Endothelial cell of umbilical vein (primary cell): ENCODE data around the gene MOB3C. TPM values are rescaled to one million over a fixed set of nuclear protein-coding genes. Genes with fewer than 3 reads are reported as not detected.
A peak's percentile ranks its signal among the peaks of the same experiment; 100 is the strongest.

Experiments
- BruUV-seq: library from RNA; stranded (reverse); fragments of 400-500 nt; replicated peaks from 2 replicates; lab custom pipeline; 2021; lab: Mats Ljungman, UMichigan
- CTCF ChIA-PET: fragments of 300-600, 350-600 bp; sonication (Branson Sonifier 250); formaldehyde crosslinking; loops from one replicate; lab custom pipeline; 2021; ENCODE audit warnings: antibody characterized with exemption, inconsistent platforms; lab: Charles Lee
- POLR2A ChIA-PET: fragments of 300-600, 350-600 bp; sonication (Branson Sonifier 250); formaldehyde crosslinking; loops from one replicate; lab custom pipeline; 2021; ENCODE audit warnings: antibody characterized with exemption, inconsistent platforms; lab: Charles Lee
- DNase-seq: peaks from one replicate; pipeline ENCODE4 v3.0.0-alpha.2; 2011; ENCODE audit warnings: low read depth, low spot score
- FAIRE-seq: peaks from 2 replicates; lab custom pipeline; 2011; peaks lifted over from hg19 to GRCh38; lab: Jason Lieb, UNC
- H2AFZ ChIP-seq: 2 replicates; pipeline ENCODE4 v1.6.0; 2012; ENCODE audit warnings: low read depth, low read length, control low read depth, inconsistent platforms
- H3K27ac ChIP-seq: 2 replicates; pipeline ENCODE4 v1.5.1; 2011; ENCODE audit warnings: low read depth, mild to moderate bottlenecking, control low read depth, low read length, moderate library complexity; ENCODE audit not compliant: insufficient read depth
- H3K27me3 ChIP-seq, 2 experiments: 2 replicates each; pipeline versions ENCODE4 v1.6.0 to v1.6.1; 2011; ENCODE audit warnings: low read length in 2 of 2, mixed read lengths in 1 of 2; ENCODE audit not compliant: control insufficient read depth in 2 of 2, insufficient read depth in 2 of 2
- H3K36me3 ChIP-seq, 2 experiments: 2 replicates in 1 of 2; 3 replicates in 1 of 2; pipeline ENCODE4 v1.5.1; 2011; ENCODE audit warnings: low read length in 2 of 2, mild to moderate bottlenecking in 1 of 2, moderate library complexity in 1 of 2; ENCODE audit not compliant: control insufficient read depth in 2 of 2, insufficient read depth in 2 of 2; ENCODE audit errors: extremely low read depth in 1 of 2
- H3K4me1 ChIP-seq: 3 replicates; pipeline ENCODE4 v1.5.1; 2011; ENCODE audit warnings: mild to moderate bottlenecking, low read length; ENCODE audit not compliant: control insufficient read depth, insufficient read depth; ENCODE audit errors: extremely low read depth
- H3K4me2 ChIP-seq: 2 replicates; pipeline ENCODE4 v1.6.1; 2011; ENCODE audit warnings: low read length, control low read depth, mixed read lengths; ENCODE audit not compliant: insufficient read depth
- H3K4me3 ChIP-seq, 3 experiments: fragments of 200-600 bp in 1 of 3; sonication (generic), shearing (Covaris generic) in 1 of 3; replicated peaks in 1 of 3; 2 replicates each; pipeline ENCODE4 v1.5.1; 2011 to 2016; ENCODE audit warnings: control low read depth in 3 of 3, low read length in 3 of 3, mild to moderate bottlenecking in 2 of 3, inconsistent platforms in 1 of 3, low read depth in 1 of 3, moderate library complexity in 1 of 3; ENCODE audit not compliant: insufficient read depth in 1 of 3
- H3K79me2 ChIP-seq: 2 replicates; pipeline ENCODE4 v1.6.0; 2012; ENCODE audit warnings: low read length, inconsistent platforms; ENCODE audit not compliant: control insufficient read depth, insufficient read depth
- H3K9ac ChIP-seq: replicated peaks from 2 replicates; pipeline ENCODE3; 2011; ENCODE audit warnings: low read length, control low read depth; ENCODE audit not compliant: insufficient read depth; ENCODE audit errors: extremely low read depth
- H3K9me1 ChIP-seq: replicated peaks from 3 replicates; pipeline ENCODE4 v1.6.0; 2011; ENCODE audit warnings: mild to moderate bottlenecking, low read length; ENCODE audit not compliant: control insufficient read depth, insufficient read depth; ENCODE audit errors: extremely low read depth
- H3K9me3 ChIP-seq: replicated peaks from 2 replicates; pipeline ENCODE4 v1.5.1; 2012; ENCODE audit warnings: low read length, inconsistent platforms; ENCODE audit not compliant: control insufficient read depth, insufficient read depth
- H4K20me1 ChIP-seq: replicated peaks from 2 replicates; pipeline ENCODE3; 2011; ENCODE audit warnings: mild to moderate bottlenecking, low read length; ENCODE audit not compliant: control insufficient read depth, insufficient read depth; ENCODE audit errors: extremely low read depth
- CTCF ChIP-seq, 2 donors: IDR thresholded peaks; 1 replicate in 1 of 2; 2 replicates in 1 of 2; pipeline ENCODE4 v1.5.1; 2011; ENCODE audit warnings: low read length in 2 of 2, mild to moderate bottlenecking in 2 of 2, moderate library complexity in 2 of 2, control low read depth in 1 of 2, inconsistent platforms in 1 of 2, low read depth in 1 of 2; ENCODE audit not compliant: insufficient read depth in 1 of 2; ENCODE audit errors: extremely low read depth in 1 of 2
- MYC ChIP-seq: IDR thresholded peaks from one replicate; pipeline ENCODE4 v1.6.1; 2011; ENCODE audit warnings: mild to moderate bottlenecking, low read depth, low read length
- POLR2A ChIP-seq: IDR thresholded peaks from 2 replicates; pipeline ENCODE4 v1.6.1; 2012; ENCODE audit warnings: low read depth, mild to moderate bottlenecking, control low read depth, low read length
- POLR2AphosphoS5 ChIP-seq: IDR thresholded peaks from 2 replicates; pipeline ENCODE4 v1.6.1; 2012; ENCODE audit warnings: low read depth, mild to moderate bottlenecking, control low read depth, low read length, moderate library complexity; ENCODE audit not compliant: insufficient read depth
- dilution Hi-C: fragments of 300-500 bp; cut with MboI; formaldehyde crosslinking; loops from one replicate; pipeline ENCODE4 v1.15.0; 2019; ENCODE audit warnings: low sequenced_read_pairs; ENCODE audit not compliant: extremely low pct_ligation_motif_present
- intact Hi-C: fragments of 100-400 bp; cut with micrococcal nuclease; formaldehyde crosslinking; loops from one replicate; pipeline ENCODE4 v1.10.0; 2022
- polyA plus RNA-seq, 4 experiments: library from polyadenylated mRNA; depleted of rRNA in 3 of 4; stranded (reverse) in 3 of 4; unstranded in 1 of 4; fragments of >200 nt; gene quantifications; 2 replicates each; pipeline versions ENCODE4 v1.2.1 to v1.2.3, GENCODE V29; 2011 to 2012; ENCODE audit warnings: missing spikeins in 1 of 4
- total RNA-seq: library from RNA; stranded (reverse); gene quantifications from 2 replicates; pipeline ENCODE4 v1.2.3, GENCODE V29; 2021

MOB3C gene
- total and polyA plus RNA-seq, 2 donors (not counting 3 experiments of a cell fraction or from before 2014, with no cell fraction given) = 6.1 to 8.4 TPM

DNA sequence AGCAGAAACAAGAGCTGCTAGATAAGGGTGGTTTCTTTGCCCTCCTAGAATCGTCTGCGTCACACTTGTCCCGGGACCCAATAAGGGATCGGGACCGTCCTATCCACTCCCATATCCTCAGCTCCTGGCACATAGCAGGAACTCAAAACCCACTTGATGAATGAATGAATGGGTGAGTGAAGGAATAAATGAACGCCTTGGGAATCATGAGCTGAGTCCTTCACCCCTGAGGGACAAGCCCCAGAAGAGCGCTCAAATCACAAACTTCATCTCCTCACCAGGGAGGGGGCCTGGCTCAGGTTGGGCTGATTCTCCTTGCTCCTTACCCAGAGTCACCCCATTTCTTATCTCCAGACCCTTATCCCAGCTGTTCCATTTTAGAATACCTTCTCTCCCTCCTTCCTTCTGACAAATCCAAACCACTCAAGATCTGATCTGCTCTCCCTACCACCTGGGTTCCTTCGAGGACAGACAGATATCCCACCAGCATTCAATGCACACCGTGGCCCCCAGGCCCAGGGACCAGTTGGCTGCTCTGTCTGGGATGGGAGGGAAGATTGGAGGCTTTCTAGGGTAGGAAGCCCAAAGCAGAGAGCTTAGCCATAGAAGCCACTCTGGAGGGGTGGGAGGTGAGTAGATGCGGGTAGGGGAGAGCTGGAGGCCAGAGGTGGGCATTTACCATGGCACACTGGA is 643 bp upstream of the MOB3C start:
- FAIRE-seq (peak; percentile 4), DNase-seq (no peak)
- POLR2A ChIA-PET = interaction anchor here (1.2 to 1.7 kb wide), 3 partner anchors 11 to 108 kb away, joined by 4 to 8 read pairs (median 4); partner anchors contain the start of gene MKNK1
- BruUV-seq = no TSS peak
- no peaks in the 10 kb centered on the region for H3K9me3 ChIP-seq
- peaks cover 11% of the 10 kb centered on the region for H3K4me1 ChIP-seq
- H3K9ac ChIP-seq = peak overlapping the region; percentile 33
- peak overlapping the region; percentile 44 to 70 (median 62) for H3K4me3 ChIP-seq
- no peaks in the 10 kb centered on the region for H4K20me1 ChIP-seq
- no peaks in the 10 kb centered on the region for H3K9me1 ChIP-seq
- H2AFZ ChIP-seq = peak overlapping the region; percentile 83
- TF ChIP-seq MYC = no peak
- TF ChIP-seq POLR2AphosphoS5 = no peak
- no peak for TF ChIP-seq POLR2A
- TF ChIP-seq CTCF (IDR thresholded peaks at IDR 0.05; ENCODE audit: extremely low read depth in 1 of 2, insufficient read depth in 1 of 2, low read depth in 1 of 2, low read length in 2 of 2) = no peak
- H3K4me2 ChIP-seq = peak overlapping the region; percentile 78
- no peaks in the 10 kb centered on the region for H3K36me3 ChIP-seq
- no peaks in the 10 kb centered on the region for H3K27me3 ChIP-seq
- dilution Hi-C loops = no loop called here
- no peak overlapping the region for H3K27ac ChIP-seq
- intact Hi-C loops = loop anchor here (2.0 kb wide), 1 partner anchor 52 kb away; the partner anchor contains the start of gene ATPAF1
- H3K79me2 ChIP-seq = no peaks in the 10 kb centered on the region
- CTCF ChIA-PET = interaction anchor here (1.0 to 3.1 kb wide), 8 partner anchors 11 to 170 kb away, joined by 3 to 21 read pairs (median 4); partner anchors contain the start of genes EFCAB14 and MKNK1
